NCI-H1930 (cell line): ENCODE results near the gene USP49.

Experiments used
- DNase-seq, 2 experiments: peaks; one replicate each; lab custom pipeline; 2025; lab: John Stamatoyannopoulos, UW

Gene USP49

DNA sequence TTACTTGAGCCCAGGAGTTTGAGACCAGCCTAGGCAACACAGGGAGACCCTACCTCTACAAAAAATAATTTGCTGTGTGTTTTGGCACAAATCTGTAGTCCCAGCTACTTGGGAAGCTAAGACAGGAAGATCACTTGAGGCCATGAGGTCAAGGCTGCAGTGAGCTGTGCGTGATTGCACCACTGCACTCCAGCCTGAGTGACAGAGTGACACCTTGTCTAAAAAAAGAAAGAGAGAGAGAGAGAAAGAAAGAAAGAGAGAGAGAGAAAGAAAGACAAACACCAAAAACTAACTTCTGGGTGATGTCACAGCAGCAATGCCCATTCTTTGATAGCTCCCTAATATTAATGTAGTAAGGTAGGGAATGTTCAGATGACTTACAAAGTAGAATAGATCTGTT, 20.4 kb downstream of the USP49 start:
- DNase-seq: no peak

DNA sequence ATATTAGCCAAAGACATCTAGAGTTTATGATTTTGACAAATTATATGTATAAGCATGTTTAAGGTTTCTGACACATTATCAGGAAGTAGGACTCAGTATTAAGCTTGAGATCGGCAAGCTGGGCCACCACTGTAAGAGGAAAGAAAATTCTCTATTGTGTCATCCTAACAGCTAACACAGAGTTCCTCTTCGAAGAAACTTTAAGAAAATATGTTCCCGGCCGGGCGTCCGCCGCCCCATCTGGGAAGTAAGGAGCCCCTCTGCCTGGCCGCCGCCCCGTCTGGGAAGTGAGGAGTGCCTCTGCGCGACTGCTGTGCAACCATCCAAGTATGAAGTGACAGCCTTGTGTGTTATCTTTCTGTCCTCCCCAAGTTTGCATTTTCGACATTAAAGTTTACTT, 23.0 kb downstream of the USP49 start:
- no peak for DNase-seq

DNA sequence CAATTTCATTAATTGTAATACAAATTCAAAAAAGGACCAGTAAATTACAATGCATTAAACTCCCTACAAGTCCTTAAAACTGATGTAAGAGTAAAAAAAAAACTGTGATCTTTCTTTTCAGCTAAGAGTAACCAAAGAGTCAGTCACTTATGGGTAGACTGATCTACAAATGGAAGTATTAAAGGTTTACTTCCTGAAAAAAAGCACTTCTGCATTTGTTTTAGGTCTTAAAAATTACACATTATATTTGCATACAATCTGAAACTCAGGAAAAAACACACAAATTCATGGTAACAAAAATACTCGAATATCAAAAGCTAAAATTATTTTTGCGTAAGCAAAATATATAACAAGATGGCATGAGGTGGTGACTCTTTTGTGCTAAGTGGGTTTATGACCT, 23.5 kb downstream of the USP49 start:
- no peak for DNase-seq

DNA sequence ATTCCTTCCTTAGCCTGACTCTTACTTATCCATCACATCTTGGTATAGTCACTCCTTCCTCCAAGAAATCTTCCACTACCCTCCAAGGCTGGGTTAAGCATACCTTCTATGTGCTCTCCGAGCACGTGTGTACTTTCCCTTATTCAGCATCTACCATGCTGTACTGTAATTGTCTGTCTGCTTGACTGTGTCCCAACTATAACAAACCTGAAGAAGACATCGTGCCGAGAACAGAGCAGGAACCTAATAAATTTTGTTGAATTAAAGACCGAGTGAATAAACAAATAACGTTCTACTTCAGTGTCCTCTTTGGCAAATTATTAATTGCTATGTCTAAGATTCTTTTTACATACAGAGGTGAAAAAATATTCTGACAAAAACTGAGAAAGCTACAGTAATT, 35.8 kb downstream of the USP49 start:
- DNase-seq: no peak

DNA sequence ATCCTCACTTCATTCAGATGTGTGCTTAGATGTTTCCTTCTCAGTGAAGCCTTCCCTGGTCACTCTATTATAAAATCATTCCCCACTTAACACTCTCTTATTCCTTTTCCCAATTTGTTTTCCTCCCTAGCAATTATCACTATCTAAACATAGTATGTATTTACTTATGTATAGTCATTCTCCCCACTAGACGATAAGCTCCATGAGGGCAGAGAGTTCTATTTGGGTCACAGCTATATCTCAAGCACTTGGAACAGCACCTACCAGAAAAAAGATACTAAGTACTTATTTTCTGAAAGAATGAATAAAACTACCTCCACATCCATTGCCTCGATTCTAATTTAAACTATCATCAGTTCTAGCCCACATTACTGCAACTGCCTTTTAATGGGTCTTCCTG, 36.5 kb downstream of the USP49 start:
- DNase-seq: no peak

DNA sequence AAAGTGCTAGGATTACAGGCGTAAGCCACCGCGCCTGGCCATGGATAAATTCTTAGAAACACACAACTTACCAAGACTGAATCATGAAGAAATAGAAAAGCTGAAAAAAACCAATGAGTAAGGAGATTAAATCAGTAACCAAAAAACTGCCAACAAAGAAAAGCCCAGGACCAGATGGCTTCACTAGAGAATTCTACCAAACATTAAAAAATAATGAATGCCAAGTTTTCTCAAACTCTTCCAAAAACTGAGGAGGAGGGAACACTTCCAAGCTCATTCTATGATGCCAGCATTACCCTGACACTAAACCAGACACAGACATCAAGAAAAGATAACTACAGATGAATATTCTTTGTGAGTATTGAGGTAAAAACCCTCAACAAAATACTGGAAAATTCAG, 44.3 kb downstream of the USP49 start:
- DNase-seq: no peak

DNA sequence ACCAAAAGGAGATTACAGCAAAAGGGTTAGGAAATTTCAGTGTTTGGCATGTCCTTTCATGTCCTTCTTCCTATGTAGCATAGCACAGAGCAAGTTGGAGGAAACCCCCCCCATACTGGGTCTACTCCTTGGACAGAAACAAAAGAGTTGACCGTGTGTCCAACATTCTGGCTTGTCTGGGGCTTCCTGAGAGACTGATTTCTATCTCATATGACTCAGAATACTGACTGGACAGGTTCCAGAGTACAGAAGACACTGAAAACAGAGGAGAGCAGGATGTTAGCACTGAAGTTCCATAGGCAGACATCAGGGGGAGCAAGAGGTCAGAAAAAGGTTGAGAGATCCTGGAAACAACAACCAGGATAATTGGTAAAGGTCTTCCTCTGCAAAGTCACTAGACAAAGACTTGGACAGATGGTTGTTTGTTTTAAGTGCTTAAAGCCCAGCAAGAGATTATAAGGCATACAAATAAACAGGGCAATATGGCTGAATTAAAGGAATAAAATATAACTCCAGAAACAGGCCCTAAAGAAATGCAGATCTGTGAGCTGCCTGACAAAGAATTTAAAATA, 48.4 kb downstream of the USP49 start:
- peak in 1 of 2 experiments; percentile 5 for DNase-seq

DNA sequence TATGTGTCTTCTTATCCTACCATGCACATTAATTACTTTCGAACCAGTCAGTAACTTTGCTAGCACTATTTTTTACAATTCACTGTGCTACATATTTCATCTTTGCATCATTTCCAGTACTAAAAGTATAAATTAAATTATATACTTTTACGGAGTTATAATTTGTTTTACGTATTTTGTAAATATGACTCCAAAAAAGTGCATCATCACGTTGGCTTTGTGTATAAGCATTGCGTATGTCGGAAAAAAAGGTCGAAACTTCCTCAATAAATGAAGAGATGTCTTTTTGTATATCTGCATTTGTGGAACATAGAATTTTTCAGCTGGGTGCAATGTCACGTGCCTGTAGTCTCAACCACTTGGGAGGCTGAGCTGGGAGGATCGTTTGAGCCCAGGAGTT, 52.0 kb downstream of the USP49 start:
- no peak for DNase-seq

DNA sequence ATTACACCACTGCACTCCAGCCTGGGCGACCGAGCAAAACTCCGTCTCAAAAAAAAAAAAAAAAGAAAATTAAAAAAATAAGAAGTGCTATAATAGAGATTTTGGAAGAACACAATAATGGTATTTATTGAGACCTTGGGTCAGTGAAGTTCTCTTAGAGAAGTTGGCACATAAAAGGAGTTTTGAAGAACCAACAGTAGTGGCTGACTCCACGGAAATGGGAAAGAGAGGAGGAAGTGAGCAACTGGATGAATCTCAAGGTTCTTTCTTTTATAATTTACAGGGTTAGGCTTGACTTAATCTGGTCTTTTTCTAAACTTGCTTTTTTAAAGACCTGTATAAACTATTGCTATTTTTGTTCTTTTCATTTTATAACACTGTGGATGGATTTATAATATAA, 54.8 kb downstream of the USP49 start:
- DNase-seq: no peak

DNA sequence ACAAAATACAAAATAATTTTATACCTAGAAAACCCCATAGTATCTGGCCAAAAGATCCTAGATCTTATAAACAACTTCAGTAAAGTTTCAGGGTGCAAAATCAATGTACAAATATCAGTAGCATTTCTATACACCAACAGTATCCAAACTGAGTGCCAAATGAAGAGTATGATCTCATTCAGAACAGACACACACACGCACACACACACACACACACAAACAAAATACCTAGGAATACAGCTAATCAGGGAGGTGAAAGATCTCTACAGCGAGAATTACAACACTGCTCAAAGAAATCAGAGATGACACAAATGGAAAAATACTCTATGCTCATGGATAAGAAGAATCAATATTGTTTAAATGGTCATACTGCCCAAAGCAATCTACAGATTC, 58.5 kb downstream of the USP49 start:
- no peak for DNase-seq

DNA sequence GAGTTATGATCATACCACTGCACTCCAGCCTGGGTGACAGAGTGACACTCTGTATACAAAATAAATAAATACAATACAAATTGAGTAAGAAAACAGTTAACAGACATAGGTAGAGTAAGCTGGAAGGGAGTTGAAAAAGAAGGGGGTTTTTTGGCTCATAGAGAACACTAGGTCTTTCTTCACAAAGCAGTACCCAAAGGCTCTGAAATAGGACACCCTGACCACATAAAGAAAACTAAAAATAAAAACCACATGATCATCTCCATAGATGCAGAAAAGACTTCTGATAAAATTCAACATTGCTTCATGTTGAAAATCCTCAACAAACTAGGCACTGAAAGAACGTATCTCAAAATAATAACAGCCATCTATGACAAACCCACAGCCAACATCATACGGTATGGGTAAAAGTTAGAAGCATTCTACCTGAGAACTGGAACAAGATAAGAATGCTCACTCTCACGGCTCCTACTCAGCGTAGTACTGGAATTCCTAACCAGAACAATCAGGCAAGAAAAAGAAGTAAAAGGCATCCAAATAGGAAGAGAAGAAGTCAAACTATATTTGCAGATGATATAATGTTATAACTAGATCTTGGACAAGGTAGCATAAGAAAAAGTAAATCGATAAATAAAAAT, 59.0 kb downstream of the USP49 start:
- DNase-seq: no peak

DNA sequence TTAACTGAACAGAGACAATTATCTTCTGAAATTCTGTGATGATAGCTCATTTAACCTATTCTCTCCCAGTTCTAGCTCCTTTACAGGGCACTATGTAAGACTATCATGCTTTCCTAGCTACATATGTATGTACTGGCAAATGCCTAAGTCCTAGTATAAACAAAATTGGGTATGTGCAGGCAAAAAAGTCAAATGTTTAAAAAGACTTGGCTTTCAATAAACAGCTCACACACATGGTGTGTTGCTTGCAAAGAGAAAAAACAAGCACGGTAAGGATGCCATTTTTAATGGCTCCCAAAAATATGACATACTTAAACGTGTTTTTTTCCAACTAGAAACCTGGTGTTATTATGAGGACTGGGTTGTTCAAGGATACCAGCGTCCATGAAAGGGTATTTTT, 62.9 kb downstream of the USP49 start:
- DNase-seq: no peak

DNA sequence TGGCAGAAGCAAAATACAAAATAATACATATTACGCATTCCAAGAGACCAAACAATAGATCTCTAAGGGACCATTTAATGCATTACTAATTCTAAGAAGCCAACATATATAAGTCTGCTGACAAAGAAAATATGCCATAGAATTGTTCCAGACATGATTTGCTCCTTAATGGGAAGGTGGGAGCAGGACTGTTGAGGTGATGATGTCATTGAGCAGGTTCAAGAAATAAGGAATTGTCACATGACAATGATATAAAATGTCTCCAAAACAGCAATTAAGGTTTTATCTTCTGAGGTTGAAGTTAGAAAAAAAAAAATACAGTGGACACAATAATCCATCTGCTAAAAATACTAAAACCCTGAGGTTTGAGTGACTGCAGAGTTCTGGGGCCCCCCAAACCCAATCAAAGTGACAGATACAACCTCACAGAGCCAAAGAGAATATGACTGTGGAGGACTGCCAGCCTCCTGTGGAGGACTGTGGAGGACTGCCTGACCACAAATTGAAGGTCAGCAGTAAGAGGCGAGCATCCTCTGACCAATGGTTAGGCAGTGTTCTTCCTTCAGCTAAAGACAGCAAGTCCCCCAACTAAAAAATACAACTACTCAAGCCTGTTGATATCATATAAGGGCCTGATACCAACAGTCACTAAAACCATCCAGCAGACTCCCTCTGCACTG, 68.7 kb downstream of the USP49 start:
- DNase-seq: no peak

DNA sequence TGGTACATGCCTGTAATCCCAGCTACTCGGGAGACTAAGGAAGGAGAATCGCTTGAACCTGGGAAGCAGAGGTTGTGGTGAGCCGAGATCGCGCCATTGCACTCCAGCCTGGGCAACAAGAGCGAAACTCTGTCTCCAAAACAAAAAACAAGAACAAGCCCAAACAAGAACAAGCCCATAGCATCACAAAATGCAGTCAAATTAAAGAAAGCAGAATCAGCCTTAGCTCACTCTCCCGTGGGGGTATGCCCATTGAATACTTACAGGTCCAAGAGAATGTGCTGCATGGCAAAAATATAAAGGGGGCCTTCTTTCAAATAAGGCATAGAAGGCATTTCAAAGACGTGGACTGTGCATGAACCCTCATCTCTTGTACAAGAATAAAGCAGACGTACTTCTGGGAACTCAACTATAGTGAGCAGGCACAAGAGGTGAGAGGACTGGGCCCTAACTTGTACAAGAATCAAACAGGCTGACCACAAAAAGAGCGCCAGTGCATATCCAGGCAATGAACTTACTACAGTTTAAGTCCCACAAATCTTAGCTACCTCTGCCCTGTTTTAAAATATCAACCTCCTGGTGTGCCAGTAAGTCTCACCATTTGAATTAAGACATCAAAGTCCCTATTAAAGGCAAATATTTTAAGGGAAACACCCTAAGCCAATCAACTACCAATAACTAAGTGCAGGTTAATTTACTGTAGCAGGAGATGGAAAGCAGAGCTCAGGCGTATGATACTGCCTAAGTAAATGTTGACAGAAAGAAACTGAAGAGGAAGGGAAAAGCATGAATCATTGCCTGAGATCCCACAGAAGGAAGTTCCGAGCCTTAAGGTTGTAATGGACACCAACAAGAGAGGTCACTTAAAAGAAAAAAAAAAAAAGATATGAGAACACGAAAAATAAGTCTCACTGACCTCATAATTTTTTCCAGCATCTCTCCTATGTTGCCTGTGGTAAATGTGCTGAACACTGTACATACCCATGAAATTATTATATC, 70.3 kb downstream of the USP49 start:
- no peak for DNase-seq

DNA sequence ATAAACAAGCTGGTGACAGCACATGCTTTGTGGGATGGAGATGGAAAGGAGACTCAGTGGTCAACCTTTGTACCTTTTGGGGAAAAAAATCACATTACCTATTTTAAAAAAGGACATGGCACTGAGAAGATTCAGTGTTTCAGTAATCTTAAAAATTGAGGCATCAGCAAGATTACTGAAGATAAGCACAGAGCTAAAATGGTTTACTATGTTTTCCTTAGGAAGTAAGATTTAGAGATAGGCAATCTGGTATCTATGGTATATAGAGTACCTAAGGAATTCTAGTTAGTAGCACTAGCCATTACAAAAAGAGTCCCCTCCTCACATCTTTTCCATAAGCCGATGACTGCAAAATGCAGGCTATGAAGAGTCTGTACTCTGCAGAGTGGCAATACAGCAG, 72.0 kb downstream of the USP49 start:
- no peak for DNase-seq

DNA sequence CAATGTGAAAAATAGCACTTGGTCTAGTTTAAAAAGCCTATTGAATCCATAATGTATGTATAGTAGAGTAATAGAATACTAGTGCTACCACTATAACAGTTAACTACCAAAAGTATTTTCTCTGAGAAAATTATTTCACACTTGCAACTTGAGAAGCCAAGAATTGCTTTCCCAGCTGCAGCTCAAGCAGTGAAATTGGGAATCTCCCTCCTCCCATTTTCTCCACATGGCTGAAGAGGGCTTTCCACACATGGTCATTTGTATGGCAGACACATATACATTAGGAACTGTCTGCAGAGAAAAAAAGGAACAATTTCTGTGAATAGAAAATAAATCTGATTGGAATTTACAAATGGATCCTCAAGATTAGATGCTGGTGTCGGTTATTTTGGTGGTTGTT, 73.2 kb downstream of the USP49 start:
- no peak for DNase-seq

DNA sequence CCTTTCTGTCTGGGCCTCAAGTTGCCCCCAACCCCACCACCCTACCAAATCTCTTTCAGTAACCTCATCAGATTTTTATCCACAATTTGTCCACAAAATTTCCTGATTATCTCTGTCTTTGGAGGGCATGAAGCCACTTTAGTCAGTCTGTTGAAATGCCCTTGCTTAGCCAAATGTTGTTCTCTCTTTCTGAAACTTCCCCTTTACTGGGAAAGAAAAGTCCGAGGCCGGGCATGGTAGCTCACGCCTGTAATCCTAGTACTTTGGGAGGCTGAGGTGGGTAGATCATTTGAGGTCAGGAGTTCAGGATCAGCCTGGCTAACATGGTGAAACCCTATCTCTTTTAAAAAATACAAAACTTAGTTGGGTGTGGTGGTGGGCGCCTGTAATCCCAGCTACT, 73.9 kb downstream of the USP49 start:
- DNase-seq: no peak

DNA sequence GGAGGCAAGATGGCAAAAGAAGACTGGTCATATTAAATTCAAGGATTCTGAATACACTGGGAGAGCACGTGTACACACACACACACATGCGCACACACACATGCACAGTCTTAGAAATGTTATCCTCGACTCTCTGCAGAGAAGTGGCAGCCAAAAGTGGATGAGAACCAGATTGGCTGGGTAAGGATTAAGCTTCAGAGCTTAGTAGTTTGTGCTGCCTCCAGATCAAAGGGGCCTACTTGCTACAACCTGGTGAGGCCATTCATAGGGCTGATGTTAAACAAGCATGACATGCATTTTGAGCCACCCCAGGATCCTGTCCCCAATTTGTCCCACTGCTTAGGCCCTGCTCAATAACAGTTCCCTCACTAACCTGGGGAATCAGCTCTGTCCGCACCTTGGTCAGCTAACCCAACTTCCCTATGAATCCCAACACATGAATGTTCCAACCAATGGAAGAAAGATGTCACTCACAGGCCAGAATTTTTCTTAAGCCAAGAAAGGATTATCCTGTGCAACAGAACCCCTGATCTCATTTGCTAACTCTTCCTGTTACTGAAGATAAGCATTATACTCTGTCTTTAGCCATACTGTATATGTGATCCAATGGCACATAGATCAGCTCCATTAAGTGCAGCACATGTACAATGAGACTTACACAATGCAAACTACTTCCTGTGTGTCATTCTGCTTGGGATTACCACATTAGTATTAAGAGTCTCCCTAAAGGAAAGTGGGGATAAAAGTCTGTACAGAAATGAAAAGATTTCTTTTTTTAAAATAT, 76.7 kb downstream of the USP49 start:
- no peak for DNase-seq

DNA sequence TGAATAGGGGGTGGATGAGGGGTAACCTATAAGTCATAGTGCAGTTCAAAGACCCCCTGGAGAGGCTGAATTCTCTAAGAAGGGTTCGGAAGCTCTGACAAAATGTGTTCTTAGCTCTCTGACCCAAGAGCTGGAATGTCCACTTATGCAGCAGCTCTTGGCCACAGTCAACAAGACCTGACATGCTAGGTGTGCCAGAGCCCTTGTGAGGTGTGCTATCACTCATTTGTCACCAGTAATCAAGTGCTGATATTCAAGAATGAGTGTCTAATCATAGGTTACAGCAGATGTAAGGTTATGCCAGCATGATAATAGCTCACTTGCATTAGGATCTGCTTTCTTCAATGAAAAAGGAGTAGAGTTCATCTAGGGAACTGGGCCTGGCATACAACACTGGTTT, 79.6 kb downstream of the USP49 start:
- no peak for DNase-seq

DNA sequence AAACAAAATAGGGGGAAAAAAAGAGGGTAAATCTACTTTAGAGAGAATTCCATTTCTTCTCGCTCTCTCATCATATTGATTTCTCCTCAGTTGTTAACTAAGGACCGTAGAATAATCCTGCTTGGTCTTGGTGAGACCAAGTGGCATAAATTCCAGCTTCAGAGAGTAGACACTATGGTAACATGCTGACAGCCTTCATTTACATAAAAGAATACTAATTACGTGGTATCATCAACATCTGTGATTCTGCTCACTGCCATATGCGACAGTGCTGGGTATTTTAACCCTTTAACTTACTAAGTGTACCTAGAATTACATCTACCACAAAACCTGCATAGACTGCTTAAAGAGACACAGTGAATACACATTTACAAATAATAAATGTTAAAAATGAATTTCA, 80.5 kb downstream of the USP49 start:
- no peak for DNase-seq

DNA sequence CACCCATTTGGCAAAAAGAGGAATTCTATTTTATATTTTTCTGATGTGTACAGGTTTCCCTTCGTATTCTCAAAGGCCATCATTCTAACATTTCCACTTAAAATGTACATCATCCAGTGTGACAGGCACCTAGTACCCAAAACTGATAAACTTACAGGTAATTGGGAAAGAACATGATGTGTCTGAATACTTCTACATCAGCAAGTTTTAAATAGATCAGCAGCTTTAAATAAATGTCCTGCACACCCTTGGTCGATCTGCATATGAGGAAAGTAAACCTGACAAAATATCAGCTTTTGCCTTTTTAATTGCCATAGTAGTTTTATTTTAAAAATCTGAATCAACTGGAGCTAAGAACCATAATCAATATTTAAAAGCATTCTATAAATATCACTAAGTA, 81.2 kb downstream of the USP49 start:
- DNase-seq: no peak

DNA sequence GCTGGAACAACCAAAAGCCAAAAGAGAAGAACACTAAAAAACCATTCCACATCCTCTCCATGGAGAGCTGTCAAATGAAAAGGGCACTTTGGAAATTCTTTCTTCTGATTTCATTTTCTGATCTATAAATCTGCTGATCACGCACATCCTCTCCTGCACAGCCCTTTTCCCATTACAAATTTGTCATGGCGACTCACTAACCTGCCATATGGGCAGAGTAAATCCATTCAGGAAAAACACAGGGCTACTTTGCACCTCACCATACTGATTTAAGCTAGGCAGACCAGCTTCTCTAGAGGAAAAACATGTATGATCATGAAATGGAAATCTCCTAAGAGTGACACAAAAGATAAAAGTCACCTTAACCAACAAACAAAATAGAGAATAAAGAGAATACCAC, 81.7 kb downstream of the USP49 start:
- DNase-seq: no peak
